Psoas muscle (tissue), 8 donors: ENCODE measurements around the gene RPP30. TPM values are rescaled to one million over a fixed set of nuclear protein-coding genes. Genes with fewer than 3 reads are reported as not detected.

ENCODE experiments used
- ATAC-seq, 4 donors: fragments of 200-7000 bp; cut with Tn5 transposase; one replicate each; pipeline ENCODE4 v1.9.1; 2020; ENCODE audit warnings: moderate library complexity in 3 of 4, mild to moderate bottlenecking in 2 of 4
- DNase-seq, 2 donors: peaks; one replicate each; pipeline ENCODE4 v3.0.0-alpha.2; 2020
- H3K27ac ChIP-seq: fragments of 200-600 bp; one replicate; pipeline ENCODE4 v1.8.0; 2022
- H3K27me3 ChIP-seq, 3 donors: fragments of 200-600 bp in 1 of 3; one replicate each; pipeline versions ENCODE4 v1.6.1 to v1.8.0; 2013 to 2022; ENCODE audit warnings: low read length in 2 of 3, mild to moderate bottlenecking in 2 of 3, moderate library complexity in 1 of 3; ENCODE audit not compliant: insufficient read depth in 3 of 3
- H3K36me3 ChIP-seq, 2 donors: fragments of 200-600 bp in 1 of 2; one replicate each; pipeline versions ENCODE4 v1.6.1 to v1.8.0; 2013 to 2022; ENCODE audit warnings: low read depth in 1 of 2, mild to moderate bottlenecking in 1 of 2, moderate library complexity in 1 of 2; ENCODE audit not compliant: insufficient read depth in 1 of 2
- H3K4me1 ChIP-seq: fragments of 200-600 bp; one replicate; pipeline ENCODE4 v1.8.0; 2022
- H3K4me3 ChIP-seq: fragments of 200-600 bp; one replicate; pipeline ENCODE4 v1.8.0; 2022; ENCODE audit warnings: mild to moderate bottlenecking
- H3K9me3 ChIP-seq: fragments of 200-600 bp; one replicate; pipeline ENCODE4 v1.8.0; 2022
- CTCF ChIP-seq: fragments of 200-600 bp; IDR thresholded peaks from one replicate; pipeline ENCODE4 v1.8.0; 2022; ENCODE audit warnings: antibody characterized with exemption
- WGBS, 3 donors: extraction: QIAGEN DNeasy Blood & Tissue Kit; methylation state at CpG; one replicate each; pipeline versions ENCODE4 v1.1.6 to v1.1.7; 2013; 5-methylcytosine and 5-hydroxymethylcytosine counted together
- intact Hi-C, 2 donors: fragments of 100-400 bp; cut with DNase I; formaldehyde crosslinking; loops; one replicate each; pipeline versions ENCODE4 v1.11.0 to v1.14.2; 2022
- polyA plus RNA-seq, 3 donors: library from polyadenylated mRNA; stranded (reverse); fragments of 200-250 nt; gene quantifications; one replicate each; pipeline ENCODE4 v1.2.3, GENCODE V29; 2013
- total RNA-seq, 4 donors: library from RNA; stranded (reverse); fragmentation: NEBNext Ultra II Directional in 2 of 4; extraction: Animal tissue kit (Norgen Biotek cat#: 25700) in 2 of 4; gene quantifications; one replicate each; pipeline versions ENCODE4 v1.2.1 to v1.2.4, GENCODE V29; 2021 to 2023
- donor health status: healthy with polysubstance abuse.
- donor health status: DM: no; HTN: no; CAD: no; lungs with moderate emphysema.
- donor health status: Bipolar disorder and iron deficiency.
- donor health status: healthy.
- donor health status: DM: yes; HTN: yes; CAD: no.
- donor health status: DM: no; HTN: no; CAD: no.
- donor health status: DM: no; HTN: no; CAD: no.
- donor health status: DM: yes; HTN: yes; CAD: no.

RPP30 gene
- total and polyA plus RNA-seq, 7 donors, result 24.9 to 66.3 (median 33.8) TPM

DNA sequence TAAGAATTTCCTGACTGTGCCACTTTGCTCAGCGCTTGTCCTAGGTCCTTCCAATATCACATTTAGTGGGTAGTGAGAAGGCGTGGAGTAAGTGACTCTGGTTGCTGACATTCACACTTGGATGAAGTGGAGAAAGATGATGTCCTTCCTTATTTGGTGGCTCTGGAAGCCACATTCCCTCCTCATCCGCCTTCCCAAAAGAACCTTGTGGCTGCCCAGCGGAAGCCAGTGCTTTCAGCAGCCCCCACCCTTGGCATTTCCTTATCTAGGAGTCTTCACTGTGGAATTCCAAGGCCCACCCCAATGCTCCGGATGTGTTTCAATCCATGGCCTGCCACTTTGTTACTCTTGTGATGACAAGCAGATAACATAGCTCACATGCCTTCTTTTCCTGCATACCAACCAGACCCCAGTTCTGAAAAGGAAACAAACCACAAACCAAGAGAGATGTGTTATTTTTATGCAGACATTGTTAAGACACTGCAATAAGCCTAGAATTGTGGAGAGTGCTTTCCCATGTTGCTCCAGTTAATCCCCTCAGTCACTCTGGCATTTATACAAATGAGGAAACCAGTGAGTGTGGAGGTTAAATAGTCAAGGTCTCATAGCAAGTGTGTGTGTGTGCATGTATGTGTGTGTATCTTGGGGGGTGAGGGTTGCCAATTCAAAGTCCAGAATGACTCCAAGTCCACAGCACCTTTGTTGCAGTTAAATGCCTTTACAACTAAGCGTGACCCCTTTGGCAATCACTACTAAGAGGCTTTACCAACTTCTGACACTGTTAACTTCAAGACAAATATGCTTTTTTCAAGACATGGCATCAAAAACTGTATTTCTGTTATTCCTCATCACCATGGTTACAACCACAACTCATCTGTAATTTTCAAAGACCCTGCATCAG lies 59.4 kb downstream of the RPP30 start:
- 25 to 42% (median 28%) methylated on average over 6 of the region's 6 CpGs for WGBS, 3 donors
- Histone ChIP-seq H3K27me3 (peaks cover 0 to 2% (median 0%) of the 10 kb centered on the region in 3 donors), H3K36me3 (no peaks in the 10 kb centered on the region), H3K4me1 (peaks cover 26% of the 10 kb centered on the region), H3K27ac (peak overlapping the region; percentile 81), H3K9me3 (no peaks in the 10 kb centered on the region), H3K4me3 (peak overlapping the region; percentile 3)
- DNase-seq, result peak in 1 of 2 donors; percentile 32
- ATAC-seq, result peak; percentile 58 to 74 (median 66)
- no peak for TF ChIP-seq CTCF
- intact Hi-C loops, result loop anchor here in 1 of 2 donors (2.0 kb wide), 1 partner anchor 30 kb away; no protein-coding TSS in a partner anchor

DNA sequence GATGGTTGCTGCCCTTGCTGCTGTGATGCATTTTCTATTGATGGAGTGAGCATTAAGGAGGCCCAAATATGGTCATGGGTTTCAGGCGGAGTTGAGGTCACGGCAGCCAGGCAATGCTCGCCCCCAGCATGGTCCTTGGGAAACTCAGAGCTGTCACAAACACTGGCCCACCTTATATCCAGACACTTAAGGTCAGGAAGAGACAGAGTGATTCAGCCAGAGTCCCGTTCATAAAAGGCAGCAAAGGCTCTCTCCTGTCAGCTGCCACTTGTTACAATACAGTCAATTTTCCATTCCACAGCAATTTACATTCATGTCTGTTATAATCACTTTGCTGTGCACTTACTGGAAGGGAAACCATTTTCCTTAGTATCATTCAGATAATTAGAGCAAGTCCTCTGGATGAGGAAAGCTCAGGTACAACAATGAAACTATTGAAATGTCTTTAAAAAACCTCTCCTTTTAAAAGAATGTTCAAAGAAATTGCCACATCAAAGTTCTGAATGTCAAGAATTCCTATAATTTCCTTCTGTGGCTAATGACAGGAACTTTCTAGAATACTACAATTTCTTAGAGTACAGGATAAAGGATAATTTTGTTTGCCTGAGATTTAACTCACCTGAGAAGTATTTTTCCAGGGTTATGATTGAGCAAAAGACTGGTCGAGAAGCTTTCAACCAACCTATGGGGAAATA lies 64.0 kb downstream of the RPP30 start:
- TF ChIP-seq CTCF, result no peak
- H3K36me3 ChIP-seq, result no peaks in the 10 kb centered on the region
- H3K4me3 ChIP-seq, result no peak overlapping the region
- no peaks in the 10 kb centered on the region for H3K27me3 ChIP-seq
- ATAC-seq (no peak), DNase-seq (no peak)
- 54 to 78% (median 56%) methylated on average over 5 of the region's 5 CpGs for WGBS, 3 donors
- peaks cover 6% of the 10 kb centered on the region for H3K4me1 ChIP-seq
- H3K9me3 ChIP-seq, result no peaks in the 10 kb centered on the region
- no peak overlapping the region for H3K27ac ChIP-seq
- intact Hi-C loops, result no loop called here

DNA sequence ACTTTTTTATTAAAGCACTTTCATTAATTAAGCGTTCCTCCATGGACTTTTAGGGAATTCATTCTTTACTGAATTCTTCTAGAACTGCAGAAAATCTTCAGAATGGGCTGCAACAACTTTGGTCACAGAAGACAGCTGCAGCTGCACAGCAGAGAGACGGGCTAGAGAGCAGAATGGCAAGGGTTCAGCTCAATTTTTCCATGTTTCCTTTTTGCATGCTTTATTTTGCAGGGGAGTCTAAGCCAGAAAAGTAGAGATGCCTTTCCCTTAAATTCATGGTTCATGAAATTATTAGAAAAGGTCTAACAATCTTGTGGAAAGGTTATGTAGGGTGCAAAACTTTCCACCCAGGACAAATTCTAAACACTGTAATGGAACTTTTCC lies 64.5 kb downstream of the RPP30 start:
- Histone ChIP-seq H3K4me3 (no peak overlapping the region), H3K36me3 (no peaks in the 10 kb centered on the region), H3K4me1 (peaks cover under 1% of the 10 kb centered on the region), H3K27me3 (no peaks in the 10 kb centered on the region), H3K9me3 (no peaks in the 10 kb centered on the region), H3K27ac (no peak overlapping the region)
- no peak for DNase-seq
- 56 to 75% (median 58%) methylated on average over 2 of the region's 2 CpGs for WGBS, 3 donors
- no peak for TF ChIP-seq CTCF
- intact Hi-C loops, result no loop called here
- no peak for ATAC-seq

GRCh38 chr10:90937645-90938258 lies 66.0 kb downstream of the RPP30 start:
- no peak for DNase-seq
- intact Hi-C loops, result no loop called here
- Histone ChIP-seq H3K4me1 (no peaks in the 10 kb centered on the region), H3K36me3 (no peaks in the 10 kb centered on the region), H3K4me3 (no peak overlapping the region), H3K27ac (no peak overlapping the region), H3K27me3 (no peaks in the 10 kb centered on the region), H3K9me3 (no peaks in the 10 kb centered on the region)
- TF ChIP-seq CTCF, result no peak
- 75 to 87% (median 84%) methylated on average over 8 of the region's 8 CpGs for WGBS, 3 donors
- ATAC-seq, result no peak
